ENCODE data around the gene DDX54. TPM values are rescaled to one million over a fixed set of nuclear protein-coding genes. Genes with fewer than 3 reads are reported as not detected.
"Not testable (repeated sequence)": the region's sequence is repeated elsewhere in the genome, so short reads cannot be mapped to it uniquely, and the experiment has no call there.

Gene DDX54
- total RNA-seq, 5 donors from 2014 or later (not counting 1 experiment from before 2014, with no cell fraction given): 86.1 to 100.0 (median 88.0) TPM

GRCh38 chr12:113118142-113118541 lies 67.1 kb downstream of the DDX54 start:
- ATAC-seq (replicated peaks in 1 of 4) (no peak), DNase-seq (no peak)
- no peaks in the 10 kb centered on the region for H3K4me1 Mint-ChIP-seq
- Histone ChIP-seq H3K4me3 (ENCODE audit: control insufficient read depth in 1 of 2, extremely low read depth in 1 of 2, low read length in 1 of 2) (no peak overlapping the region), H3K9me3 (no peaks in the 10 kb centered on the region), H3K4me1 (ENCODE audit: control insufficient read depth in 1 of 2, extremely low read depth in 1 of 2, insufficient read depth in 2 of 2, low read length in 2 of 2) (no peaks in the 10 kb centered on the region), H3K27ac (ENCODE audit: low read length) (no peak overlapping the region), H3K36me3 (ENCODE audit: control insufficient read depth in 2 of 2, extremely low read depth in 1 of 2, insufficient read depth in 1 of 2, low read length in 1 of 2) (no peaks in the 10 kb centered on the region), H3K27me3 (replicated peaks in 1 of 2; ENCODE audit: control insufficient read depth in 2 of 2, extremely low read depth in 1 of 2, insufficient read depth in 2 of 2, low read length in 1 of 2) (peaks cover 0 to 22% of the 10 kb centered on the region in 2 experiments)
- ChIA-PET POLR2A (no interaction called here), CTCF (interaction anchor here in 1 of 2 donors (0.7 kb wide), 1 partner anchor 70 kb away, joined by 3 read pairs; no protein-coding TSS in a partner anchor)
- H3K9me3 Mint-ChIP-seq: peaks cover 0 to 6% (median 3%) of the 10 kb centered on the region in 3 donors
- no CpG with 5 or more reads among the region's 1 CpG for WGBS (ENCODE audit: insufficient coverage)
- H3K27me3 Mint-ChIP-seq: peaks cover 0 to 4% of the 10 kb centered on the region in 2 donors
- peaks cover 9% of the 10 kb centered on the region for H3K36me3 Mint-ChIP-seq
- H3K4me3 Mint-ChIP-seq: no peak overlapping the region
- no peak overlapping the region for H3K27ac Mint-ChIP-seq

- H3K36me3 Mint-ChIP-seq; H3K4me1 ChIP-seq (ENCODE audit: control insufficient read depth in 1 of 2, extremely low read depth in 1 of 2, insufficient read depth in 2 of 2, low read length in 2 of 2); H3K27me3 Mint-ChIP-seq; H3K9me3 ChIP-seq; H3K27ac ChIP-seq (ENCODE audit: low read length); H3K4me3 Mint-ChIP-seq; DNase-seq; POLR2A ChIA-PET; H3K36me3 ChIP-seq (ENCODE audit: control insufficient read depth in 2 of 2, extremely low read depth in 1 of 2, insufficient read depth in 1 of 2, low read length in 1 of 2); H3K27ac Mint-ChIP-seq; H3K9me3 Mint-ChIP-seq; H3K4me1 Mint-ChIP-seq; H3K4me3 ChIP-seq (ENCODE audit: control insufficient read depth in 1 of 2, extremely low read depth in 1 of 2, low read length in 1 of 2); ATAC-seq (replicated peaks in 1 of 4): not testable (repeated sequence)
- CTCF ChIA-PET: interaction anchor here in 1 of 2 donors (0.7 kb wide), 1 partner anchor 70 kb away, joined by 3 read pairs; no protein-coding TSS in a partner anchor
- H3K27me3 ChIP-seq (replicated peaks in 1 of 2; ENCODE audit: control insufficient read depth in 2 of 2, extremely low read depth in 1 of 2, insufficient read depth in 2 of 2, low read length in 1 of 2): peaks cover 0 to 24% of the 10 kb centered on the region in 2 experiments
- 80% methylated on average over 1 of the region's 8 CpGs for WGBS (ENCODE audit: insufficient coverage)
Measured at GRCh38 chr12:113117684-113118083, 67.6 kb downstream of the DDX54 start.

- H3K4me1 ChIP-seq (ENCODE audit: control insufficient read depth in 1 of 2, extremely low read depth in 1 of 2, insufficient read depth in 2 of 2, low read length in 2 of 2): no peaks in the 10 kb centered on the region
- no peaks in the 10 kb centered on the region for H3K36me3 Mint-ChIP-seq
- ChIA-PET POLR2A (no interaction called here), CTCF (no interaction called here)
- H3K27ac ChIP-seq (ENCODE audit: low read length): no peak overlapping the region
- peaks cover 0 to 2% of the 10 kb centered on the region in 2 donors for H3K27me3 Mint-ChIP-seq
- DNase-seq (no peak), ATAC-seq (replicated peaks in 1 of 4) (no peak)
- no peaks in the 10 kb centered on the region for H3K4me1 Mint-ChIP-seq
- no peaks in the 10 kb centered on the region for H3K9me3 ChIP-seq
- H3K4me3 ChIP-seq (ENCODE audit: control insufficient read depth in 1 of 2, extremely low read depth in 1 of 2, low read length in 1 of 2): no peak overlapping the region
- H3K27me3 ChIP-seq (replicated peaks in 1 of 2; ENCODE audit: control insufficient read depth in 2 of 2, extremely low read depth in 1 of 2, insufficient read depth in 2 of 2, low read length in 1 of 2): peaks cover 0 to 24% of the 10 kb centered on the region in 2 experiments
- no peak overlapping the region for H3K27ac Mint-ChIP-seq
- 83% methylated on average over 1 of the region's 6 CpGs for WGBS (ENCODE audit: insufficient coverage)
- no peaks in the 10 kb centered on the region for H3K9me3 Mint-ChIP-seq
- no peak overlapping the region for H3K4me3 Mint-ChIP-seq
- H3K36me3 ChIP-seq (ENCODE audit: control insufficient read depth in 2 of 2, extremely low read depth in 1 of 2, insufficient read depth in 1 of 2, low read length in 1 of 2): no peaks in the 10 kb centered on the region
Measured at GRCh38 chr12:113116875-113117274, 68.4 kb downstream of the DDX54 start.

- H3K27ac Mint-ChIP-seq: no peak overlapping the region
- H3K4me1 Mint-ChIP-seq: peaks cover 0 to 4% (median 0%) of the 10 kb centered on the region in 3 donors
- H3K4me1 ChIP-seq (ENCODE audit: control insufficient read depth in 1 of 2, extremely low read depth in 1 of 2, insufficient read depth in 2 of 2, low read length in 2 of 2): no peaks in the 10 kb centered on the region
- DNase-seq (no peak), ATAC-seq (replicated peaks in 1 of 4) (no peak)
- peaks cover 0 to 20% of the 10 kb centered on the region in 2 experiments for H3K27me3 ChIP-seq (replicated peaks in 1 of 2; ENCODE audit: control insufficient read depth in 2 of 2, extremely low read depth in 1 of 2, insufficient read depth in 2 of 2, low read length in 1 of 2)
- peaks cover 0 to under 1% of the 10 kb centered on the region in 2 donors for H3K27me3 Mint-ChIP-seq
- no peak overlapping the region for H3K4me3 ChIP-seq (ENCODE audit: control insufficient read depth in 1 of 2, extremely low read depth in 1 of 2, low read length in 1 of 2)
- H3K9me3 ChIP-seq: no peaks in the 10 kb centered on the region
- H3K27ac ChIP-seq (ENCODE audit: low read length): no peak overlapping the region
- no peaks in the 10 kb centered on the region for H3K36me3 ChIP-seq (ENCODE audit: control insufficient read depth in 2 of 2, extremely low read depth in 1 of 2, insufficient read depth in 1 of 2, low read length in 1 of 2)
- 87% methylated on average over 22 of the region's 22 CpGs for WGBS (ENCODE audit: insufficient coverage)
- ChIA-PET CTCF (no interaction called here), POLR2A (no interaction called here)
- no peaks in the 10 kb centered on the region for H3K9me3 Mint-ChIP-seq
- H3K36me3 Mint-ChIP-seq: no peaks in the 10 kb centered on the region
- no peak overlapping the region for H3K4me3 Mint-ChIP-seq
Measured at GRCh38 chr12:113115455-113116126, 69.7 kb downstream of the DDX54 start.

- no peak overlapping the region for H3K27ac ChIP-seq (ENCODE audit: low read length)
- 82% methylated on average over 12 of the region's 19 CpGs for WGBS (ENCODE audit: insufficient coverage)
- ChIA-PET POLR2A (no interaction called here), CTCF (no interaction called here)
- H3K4me1 ChIP-seq (ENCODE audit: control insufficient read depth in 1 of 2, extremely low read depth in 1 of 2, insufficient read depth in 2 of 2, low read length in 2 of 2): peaks cover 0 to 6% of the 10 kb centered on the region in 2 experiments
- no peak for ATAC-seq (replicated peaks in 1 of 4)
- no peak for DNase-seq
- no peaks in the 10 kb centered on the region for H3K9me3 ChIP-seq
- Mint-ChIP-seq H3K27me3 (no peaks in the 10 kb centered on the region), H3K36me3 (no peaks in the 10 kb centered on the region), H3K27ac (no peak overlapping the region), H3K4me1 (peaks cover 9 to 12% (median 9%) of the 10 kb centered on the region in 3 donors), H3K9me3 (no peaks in the 10 kb centered on the region), H3K4me3 (no peak overlapping the region)
- H3K4me3 ChIP-seq (ENCODE audit: control insufficient read depth in 1 of 2, extremely low read depth in 1 of 2, low read length in 1 of 2): no peak overlapping the region
- H3K27me3 ChIP-seq (replicated peaks in 1 of 2; ENCODE audit: control insufficient read depth in 2 of 2, extremely low read depth in 1 of 2, insufficient read depth in 2 of 2, low read length in 1 of 2): peaks cover 0 to 12% of the 10 kb centered on the region in 2 experiments
- no peaks in the 10 kb centered on the region for H3K36me3 ChIP-seq (ENCODE audit: control insufficient read depth in 2 of 2, extremely low read depth in 1 of 2, insufficient read depth in 1 of 2, low read length in 1 of 2)
Measured at GRCh38 chr12:113114447-113115178, 70.7 kb downstream of the DDX54 start.

GRCh38 chr12:113113397-113113796 lies 71.9 kb downstream of the DDX54 start:
- Mint-ChIP-seq H3K9me3 (no peaks in the 10 kb centered on the region), H3K27me3 (no peaks in the 10 kb centered on the region), H3K36me3 (no peaks in the 10 kb centered on the region), H3K4me3 (no peak overlapping the region), H3K4me1 (peaks cover 10 to 15% (median 10%) of the 10 kb centered on the region in 3 donors), H3K27ac (no peak overlapping the region)
- CTCF ChIA-PET: no interaction called here
- 71% methylated on average over 1 of the region's 2 CpGs for WGBS (ENCODE audit: insufficient coverage)
- no peak for ATAC-seq (replicated peaks in 1 of 4)
- Histone ChIP-seq H3K27me3 (replicated peaks in 1 of 2; ENCODE audit: control insufficient read depth in 2 of 2, extremely low read depth in 1 of 2, insufficient read depth in 2 of 2, low read length in 1 of 2) (peaks cover 0 to 7% of the 10 kb centered on the region in 2 experiments), H3K4me1 (ENCODE audit: control insufficient read depth in 1 of 2, extremely low read depth in 1 of 2, insufficient read depth in 2 of 2, low read length in 2 of 2) (peaks cover 0 to 10% of the 10 kb centered on the region in 2 experiments), H3K27ac (ENCODE audit: low read length) (no peak overlapping the region), H3K36me3 (ENCODE audit: control insufficient read depth in 2 of 2, extremely low read depth in 1 of 2, insufficient read depth in 1 of 2, low read length in 1 of 2) (no peaks in the 10 kb centered on the region), H3K9me3 (no peaks in the 10 kb centered on the region), H3K4me3 (ENCODE audit: control insufficient read depth in 1 of 2, extremely low read depth in 1 of 2, low read length in 1 of 2) (no peak overlapping the region)
- POLR2A ChIA-PET: no interaction called here
- DNase-seq: no peak
